Measurements from ENCODE around the gene GPR137. TPM values are rescaled to one million over a fixed set of nuclear protein-coding genes. Genes with fewer than 3 reads are reported as not detected.

GPR137 gene
- total and polyA plus RNA-seq, 10 of the 15 experiments (the other 5 are each of a cell fraction or from before 2014, with no cell fraction given), result 0.37 to 29.2 (median 13.8) TPM

GRCh38 chr11:64317961-64318765 lies 32.5 kb downstream of the GPR137 start, which contains the start of gene PRDX5 (continued):
- TF ChIP-seq MAX (IDR thresholded peaks at IDR 0.05; ENCODE audit: low read depth, low read length) (no peak; the same call in 1 of the 2 replicates), EP300 (IDR thresholded peaks at IDR 0.05; ENCODE audit: borderline replicate concordance in 1 of 2, control insufficient read depth in 1 of 2, low read depth in 2 of 2, low read length in 2 of 2) (no peak), CREB1 (IDR thresholded peaks at IDR 0.05; ENCODE audit: low read depth) (no peak), IKZF2 (IDR thresholded peaks at IDR 0.05) (no peak), CBX3 (IDR thresholded peaks at IDR 0.05; ENCODE audit: borderline replicate concordance, low read depth) (no peak), NR2C2 (IDR thresholded peaks at IDR 0.05; ENCODE audit: borderline replicate concordance, control insufficient read depth, insufficient read length, low read depth) (no peak), FOXK2 (IDR thresholded peaks at IDR 0.05) (no peak), ETV6 (conservative IDR thresholded peaks at IDR 0.05 in 1 of 2, IDR thresholded peaks at IDR 0.05 in 1 of 2; ENCODE audit: borderline replicate concordance in 1 of 2, low read depth in 1 of 2) (no peak), KAT2A (conservative IDR thresholded peaks at IDR 0.05; ENCODE audit: control insufficient read depth, low read depth, low read length) (no peak), YY1 (IDR thresholded peaks at IDR 0.05; ENCODE audit: low read depth, low read length) (peak; percentile 60), RAD51 (IDR thresholded peaks at IDR 0.05) (no peak), ZNF592 (IDR thresholded peaks at IDR 0.05) (no peak), BCL3 (IDR thresholded peaks at IDR 0.05; ENCODE audit: borderline replicate concordance, insufficient read depth, low read depth, low read length, poor library complexity, severe bottlenecking) (peak; percentile 37), ELK1 (IDR thresholded peaks at IDR 0.05; ENCODE audit: low read depth, low read length) (no peak), E2F8 (IDR thresholded peaks at IDR 0.05; ENCODE audit: low read depth, partially characterized antibody) (no peak), NBN (IDR thresholded peaks at IDR 0.05) (peak; percentile 62), CHD1 (IDR thresholded peaks at IDR 0.05; ENCODE audit: low read depth, low read length) (0 out of 2 replicates have a peak, but pooled peaks have one; percentile 19), POLR2A (IDR thresholded peaks at IDR 0.05; ENCODE audit: low read depth, low read length) (peak; percentile 86), BCL11A (IDR thresholded peaks at IDR 0.05; ENCODE audit: low read depth, low read length) (no peak), KLF5 (IDR thresholded peaks at IDR 0.05; ENCODE audit: partially characterized antibody) (no peak)
